GM12872 (cell line): ENCODE results near the gene DSCAM.

Experiments used
- TF ChIP-seq, protein P1 (sequence below): IDR thresholded peaks from 3 replicates; pipeline ENCODE4 v1.5.1; 2011; ENCODE audit warnings: low read depth, mild to moderate bottlenecking, low read length, moderate library complexity; ENCODE audit not compliant: insufficient read depth

Gene DSCAM

DNA sequence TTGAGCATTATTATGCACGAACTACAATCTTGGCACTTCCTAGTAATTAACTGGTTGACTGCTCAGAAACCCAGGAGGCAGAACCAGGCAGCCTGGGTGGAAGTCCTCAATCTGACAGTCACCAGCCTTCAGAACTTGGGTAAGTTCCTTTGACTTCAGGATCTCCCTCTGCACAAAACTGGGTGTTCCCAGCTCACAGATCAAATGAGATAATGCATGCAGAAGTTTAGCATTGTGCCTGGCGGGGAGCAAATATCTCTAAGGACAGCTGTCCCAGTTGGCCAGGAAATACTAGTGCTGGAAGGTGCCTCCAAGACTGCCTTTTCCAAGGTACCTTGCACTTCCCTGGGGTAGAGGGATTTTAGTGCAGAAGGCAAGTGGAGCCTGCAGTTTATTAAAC lies 684.9 kb downstream of the DSCAM start:
- TF ChIP-seq, protein P1, sequence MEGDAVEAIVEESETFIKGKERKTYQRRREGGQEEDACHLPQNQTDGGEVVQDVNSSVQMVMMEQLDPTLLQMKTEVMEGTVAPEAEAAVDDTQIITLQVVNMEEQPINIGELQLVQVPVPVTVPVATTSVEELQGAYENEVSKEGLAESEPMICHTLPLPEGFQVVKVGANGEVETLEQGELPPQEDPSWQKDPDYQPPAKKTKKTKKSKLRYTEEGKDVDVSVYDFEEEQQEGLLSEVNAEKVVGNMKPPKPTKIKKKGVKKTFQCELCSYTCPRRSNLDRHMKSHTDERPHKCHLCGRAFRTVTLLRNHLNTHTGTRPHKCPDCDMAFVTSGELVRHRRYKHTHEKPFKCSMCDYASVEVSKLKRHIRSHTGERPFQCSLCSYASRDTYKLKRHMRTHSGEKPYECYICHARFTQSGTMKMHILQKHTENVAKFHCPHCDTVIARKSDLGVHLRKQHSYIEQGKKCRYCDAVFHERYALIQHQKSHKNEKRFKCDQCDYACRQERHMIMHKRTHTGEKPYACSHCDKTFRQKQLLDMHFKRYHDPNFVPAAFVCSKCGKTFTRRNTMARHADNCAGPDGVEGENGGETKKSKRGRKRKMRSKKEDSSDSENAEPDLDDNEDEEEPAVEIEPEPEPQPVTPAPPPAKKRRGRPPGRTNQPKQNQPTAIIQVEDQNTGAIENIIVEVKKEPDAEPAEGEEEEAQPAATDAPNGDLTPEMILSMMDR = no peak

DNA sequence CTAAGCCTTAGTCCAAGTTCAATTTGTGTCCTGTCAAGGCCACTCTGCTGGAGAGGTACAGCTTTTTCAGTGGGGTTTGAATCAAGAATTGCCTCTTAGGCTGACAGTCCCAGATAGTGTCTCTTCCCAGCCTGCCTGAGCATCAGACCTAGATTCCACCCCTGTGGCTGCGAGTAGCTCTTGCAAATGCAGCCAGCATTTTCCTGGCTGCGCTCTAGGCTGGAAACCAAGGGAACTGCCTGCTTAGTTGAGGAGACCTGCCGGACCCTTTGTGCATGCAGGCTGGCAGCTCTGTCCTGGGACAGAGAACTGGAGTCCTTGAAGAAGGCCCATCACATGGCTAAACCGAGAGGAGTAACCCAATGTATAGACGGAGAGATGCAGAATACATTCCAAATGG lies 686.0 kb downstream of the DSCAM start:
- TF ChIP-seq, protein P1 = no peak

DNA sequence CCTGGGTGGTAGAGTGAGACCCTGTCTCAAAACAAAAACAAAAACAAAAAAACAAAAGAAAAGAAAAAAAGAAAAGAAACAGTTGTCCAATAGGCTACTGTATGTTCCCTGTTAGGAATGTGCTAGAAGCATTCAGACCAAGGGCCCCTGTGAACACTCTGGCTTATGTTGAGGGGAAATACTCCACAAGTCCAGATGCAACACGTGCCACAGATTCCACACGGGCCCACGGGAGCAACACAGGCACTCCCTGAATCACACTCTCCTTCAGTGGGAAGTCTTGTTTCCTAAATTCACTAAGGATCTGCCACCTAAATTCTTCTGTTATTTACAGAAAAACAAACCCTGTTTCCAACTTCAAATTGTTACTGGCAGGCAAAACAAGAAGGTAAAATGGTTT lies 688.6 kb downstream of the DSCAM start:
- TF ChIP-seq, protein P1 = no peak

DNA sequence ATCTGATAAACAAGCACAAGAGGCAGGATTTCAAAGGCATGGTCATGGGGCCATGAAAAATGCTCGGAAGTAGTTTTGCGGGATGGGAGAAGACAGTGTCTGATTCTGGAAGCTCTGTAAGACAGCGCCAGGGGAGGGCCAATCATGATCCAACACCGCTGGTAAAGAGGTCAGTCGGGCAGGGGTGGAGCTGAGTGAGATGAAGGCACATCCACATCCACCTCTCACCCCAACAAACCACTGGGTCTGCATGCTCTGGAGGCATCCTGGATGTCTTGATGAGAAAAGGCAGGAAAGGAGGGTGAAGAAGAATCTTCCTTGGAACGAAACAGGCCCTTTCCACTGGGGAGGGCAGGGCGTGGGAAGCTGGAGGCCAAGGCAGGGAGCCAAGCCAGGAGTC lies 691.4 kb downstream of the DSCAM start:
- TF ChIP-seq, protein P1 = no peak

DNA sequence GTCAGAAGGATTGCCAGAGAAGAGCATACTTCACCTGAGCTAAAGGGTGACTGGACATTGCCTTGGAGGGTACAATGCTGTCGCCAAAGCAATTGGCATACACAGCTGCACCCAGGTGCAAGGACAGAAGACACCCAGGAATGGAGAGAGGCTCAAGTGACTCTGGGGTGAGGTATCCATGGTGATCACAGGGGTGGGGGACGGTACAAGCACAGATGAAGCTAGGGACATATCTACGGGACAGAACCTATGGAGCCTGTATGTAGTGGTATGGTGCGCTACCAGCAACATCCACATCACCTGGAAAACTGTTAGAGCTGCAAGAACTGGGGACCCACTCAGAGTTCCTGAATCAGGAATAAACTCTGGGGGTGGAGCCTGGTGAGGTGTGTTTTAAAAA lies 693.6 kb downstream of the DSCAM start:
- TF ChIP-seq, protein P1 = no peak

DNA sequence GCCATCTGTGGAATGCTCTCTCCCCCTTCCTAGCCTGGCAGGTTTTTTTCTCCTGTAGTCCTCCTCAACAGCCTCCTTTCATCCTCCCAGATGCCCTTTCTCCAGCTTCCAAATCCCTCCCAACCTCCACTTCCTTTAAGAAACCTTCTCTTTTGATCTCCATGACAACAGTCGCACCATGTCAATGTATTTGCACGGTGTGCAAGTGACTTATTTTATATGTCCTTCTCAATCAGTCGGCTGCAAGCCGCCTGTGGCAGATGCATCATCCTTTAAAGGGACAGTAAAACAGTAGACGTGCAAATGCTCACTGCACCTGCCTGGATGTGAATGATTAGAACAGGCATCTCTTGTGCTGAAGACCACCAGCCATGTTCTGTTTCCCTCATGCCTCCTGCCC lies 694.5 kb downstream of the DSCAM start:
- TF ChIP-seq, protein P1 = no peak

DNA sequence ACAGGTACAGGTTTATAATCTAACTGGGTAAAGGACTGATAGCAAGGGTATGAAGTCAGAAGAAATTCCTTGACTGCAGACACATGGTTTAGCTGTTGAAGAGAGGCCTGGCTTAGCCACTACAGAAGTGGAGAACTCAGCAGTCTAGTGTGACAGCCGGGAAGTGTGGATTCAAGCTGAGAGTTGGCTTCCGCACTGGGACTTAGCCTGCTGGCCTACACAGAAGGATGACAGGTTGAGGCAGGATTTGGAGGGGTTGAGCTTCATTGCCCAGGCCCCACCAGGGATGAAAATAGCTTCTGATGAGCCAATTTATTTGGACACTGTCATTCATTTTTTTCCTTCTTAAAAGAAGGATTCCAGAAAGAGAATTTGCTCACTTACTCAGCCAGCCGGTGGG lies 695.3 kb downstream of the DSCAM start:
- TF ChIP-seq, protein P1 = no peak
